Sigmoid colon (tissue), 4 donors: ENCODE data around the gene ARHGEF7.

Source experiments
- CTCF ChIP-seq, 4 experiments: fragments of 450-650 bp in 3 of 4; fragments of 200-600 bp in 1 of 4; IDR thresholded peaks; one replicate each; pipeline ENCODE4 v1.5.1; 2016 to 2019; ENCODE audit warnings: antibody characterized with exemption in 4 of 4, mild to moderate bottlenecking in 3 of 4, moderate library complexity in 2 of 4
- EP300 ChIP-seq, 4 donors: sonication (generic); formaldehyde crosslinking; IDR thresholded peaks; one replicate each; pipeline ENCODE4 v1.6.1; 2017; ENCODE audit warnings: antibody characterized with exemption in 4 of 4
- POLR2A ChIP-seq, 2 donors: fragments of 450-650 bp; IDR thresholded peaks; one replicate each; pipeline ENCODE4 v1.6.1; 2016; ENCODE audit warnings: antibody characterized with exemption in 2 of 2, mild to moderate bottlenecking in 2 of 2, moderate library complexity in 2 of 2
- POLR2AphosphoS5 ChIP-seq, 4 donors: sonication (generic); formaldehyde crosslinking; IDR thresholded peaks; one replicate each; pipeline ENCODE4 v1.6.1; 2017; ENCODE audit warnings: antibody characterized with exemption in 4 of 4

DNA sequence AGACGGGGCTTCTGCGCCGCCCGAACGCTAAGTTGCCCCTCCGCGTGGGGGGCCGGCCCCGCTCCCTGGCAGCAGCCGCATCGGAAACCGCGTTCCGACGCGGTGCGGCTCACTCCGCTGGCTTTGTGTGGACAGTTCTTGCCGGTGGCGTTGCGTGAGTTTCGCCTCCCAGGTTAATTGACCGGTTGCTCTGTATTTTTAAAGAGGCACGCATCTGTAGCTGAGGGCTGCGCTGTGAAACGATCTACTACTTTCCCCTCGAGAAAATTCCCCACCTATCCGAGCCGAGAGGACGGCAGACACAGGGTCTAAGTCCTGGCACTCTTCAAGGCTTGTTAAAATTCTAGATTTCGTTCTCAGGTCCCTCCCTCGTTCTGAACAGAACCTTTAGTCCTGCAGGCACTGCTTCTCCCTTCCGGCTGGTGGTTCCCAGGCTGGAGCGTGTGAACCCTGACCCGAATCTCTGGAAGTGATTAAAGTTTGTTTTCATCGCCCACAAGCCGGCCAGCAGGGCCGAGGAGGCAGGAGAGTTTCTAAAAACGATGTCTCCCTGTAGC, 933 bp downstream of the ARHGEF7 start:
- TF ChIP-seq CTCF (IDR thresholded peaks at IDR 0.05) = no peak
- TF ChIP-seq POLR2A (IDR thresholded peaks at IDR 0.05) = no peak
- peak in 1 of 4 donors; percentile 56 for TF ChIP-seq POLR2AphosphoS5 (IDR thresholded peaks at IDR 0.05)
- TF ChIP-seq EP300 (IDR thresholded peaks at IDR 0.05) = no peak
